Stimulated activated CD4-positive, alpha-beta T cell treated with anti-CD3 and anti-CD28 coated beads, Interleukin-1b, Interleukin-23, amount 100 ng/mL, for 4 hours (primary cell): ENCODE measurements around the gene PTGDR2.

Source experiments
- DNase-seq, 2 donors: peaks; one replicate each; pipeline ENCODE4 v3.0.0-alpha.2; 2020; ENCODE audit warnings: low read depth in 2 of 2

Gene PTGDR2

GRCh38 chr11:60858731-60859464 lies 3.1 kb upstream of the PTGDR2 start:
- no peak for DNase-seq

- DNase-seq = no peak
These were observed 2.5 kb upstream of the PTGDR2 start for GRCh38 chr11:60858236-60858635.

- no peak for DNase-seq
These were observed 1.9 kb upstream of the PTGDR2 start for GRCh38 chr11:60857378-60858232.

GRCh38 chr11:60854847-60855725 lies 664 bp downstream of the PTGDR2 start:
- no peak for DNase-seq

GRCh38 chr11:60854140-60854846 lies 1.5 kb downstream of the PTGDR2 start:
- DNase-seq = no peak

GRCh38 chr11:60852982-60853950 lies 2.5 kb downstream of the PTGDR2 start:
- no peak for DNase-seq

- DNase-seq = no peak
These were observed 3.4 kb downstream of the PTGDR2 start for GRCh38 chr11:60852117-60852981.

GRCh38 chr11:60851327-60852104 lies 4.2 kb downstream of the PTGDR2 start:
- DNase-seq = no peak

GRCh38 chr11:60849641-60850520 lies 5.9 kb downstream of the PTGDR2 start:
- DNase-seq = no peak

- DNase-seq = no peak
These were observed 7.0 kb downstream of the PTGDR2 start for GRCh38 chr11:60848714-60849151.

GRCh38 chr11:60847896-60848295 lies 7.9 kb downstream of the PTGDR2 start:
- DNase-seq = no peak

- DNase-seq = no peak
These were observed 8.5 kb downstream of the PTGDR2 start for GRCh38 chr11:60847281-60847680.

- DNase-seq = no peak
These were observed 10.4 kb downstream of the PTGDR2 start for GRCh38 chr11:60845338-60845737.

GRCh38 chr11:60844870-60845221 lies 10.9 kb downstream of the PTGDR2 start:
- no peak for DNase-seq

- DNase-seq = no peak
These were observed 11.5 kb downstream of the PTGDR2 start for GRCh38 chr11:60844045-60844869.
